ENCODE data around the gene FNDC3B. TPM values are rescaled to one million over a fixed set of nuclear protein-coding genes. Genes with fewer than 3 reads are reported as not detected.

Gene FNDC3B
- total RNA-seq, 2 donors from 2014 or later = 17.6 to 17.9 TPM

GRCh38 chr3:172159962-172160538, 120.7 kb downstream of the FNDC3B start:
- no peak overlapping the region for H3K4me3 Mint-ChIP-seq
- peaks cover 11% of the 10 kb centered on the region for H3K4me1 Mint-ChIP-seq
- H3K9me3 Mint-ChIP-seq = no peaks in the 10 kb centered on the region
- H3K27me3 Mint-ChIP-seq = no peaks in the 10 kb centered on the region
- ATAC-seq (replicated peaks) = no peak
- no peak overlapping the region for H3K27ac Mint-ChIP-seq
- H3K36me3 Mint-ChIP-seq (ENCODE audit: low read depth) = no peaks in the 10 kb centered on the region

- no peaks in the 10 kb centered on the region for H3K9me3 Mint-ChIP-seq
- no peak overlapping the region for H3K4me3 Mint-ChIP-seq
- H3K27me3 Mint-ChIP-seq = no peaks in the 10 kb centered on the region
- no peak overlapping the region for H3K27ac Mint-ChIP-seq
- peaks cover 5% of the 10 kb centered on the region for H3K4me1 Mint-ChIP-seq
- no peak for ATAC-seq (replicated peaks)
- no peaks in the 10 kb centered on the region for H3K36me3 Mint-ChIP-seq (ENCODE audit: low read depth)
Observed at GRCh38 chr3:172161133-172161789, 121.9 kb downstream of the FNDC3B start.

GRCh38 chr3:172161959-172162358, 122.6 kb downstream of the FNDC3B start:
- Mint-ChIP-seq H3K4me1 (peaks cover 5% of the 10 kb centered on the region), H3K9me3 (no peaks in the 10 kb centered on the region), H3K4me3 (no peak overlapping the region), H3K27me3 (no peaks in the 10 kb centered on the region), H3K27ac (no peak overlapping the region), H3K36me3 (ENCODE audit: low read depth) (no peaks in the 10 kb centered on the region)
- no peak for ATAC-seq (replicated peaks)

GRCh38 chr3:172163320-172163719, 123.9 kb downstream of the FNDC3B start:
- H3K27me3 Mint-ChIP-seq = no peaks in the 10 kb centered on the region
- no peak for ATAC-seq (replicated peaks)
- no peaks in the 10 kb centered on the region for H3K9me3 Mint-ChIP-seq
- no peak overlapping the region for H3K27ac Mint-ChIP-seq
- peaks cover 3% of the 10 kb centered on the region for H3K4me1 Mint-ChIP-seq
- no peak overlapping the region for H3K4me3 Mint-ChIP-seq
- H3K36me3 Mint-ChIP-seq (ENCODE audit: low read depth) = no peaks in the 10 kb centered on the region

GRCh38 chr3:172164620-172165362, 125.4 kb downstream of the FNDC3B start:
- Mint-ChIP-seq H3K36me3 (ENCODE audit: low read depth) (no peaks in the 10 kb centered on the region), H3K9me3 (no peaks in the 10 kb centered on the region), H3K4me3 (no peak overlapping the region), H3K27me3 (no peaks in the 10 kb centered on the region), H3K27ac (no peak overlapping the region), H3K4me1 (peaks cover 5% of the 10 kb centered on the region)
- ATAC-seq (replicated peaks) = no peak

GRCh38 chr3:172166261-172166660, 126.9 kb downstream of the FNDC3B start:
- peaks cover 5% of the 10 kb centered on the region for H3K4me1 Mint-ChIP-seq
- no peaks in the 10 kb centered on the region for H3K36me3 Mint-ChIP-seq (ENCODE audit: low read depth)

GRCh38 chr3:172166890-172167289, 127.5 kb downstream of the FNDC3B start:
- no peaks in the 10 kb centered on the region for H3K36me3 Mint-ChIP-seq (ENCODE audit: low read depth)
- peaks cover 5% of the 10 kb centered on the region for H3K4me1 Mint-ChIP-seq
- H3K9me3 Mint-ChIP-seq = no peaks in the 10 kb centered on the region
- no peak for ATAC-seq (replicated peaks)
- no peak overlapping the region for H3K4me3 Mint-ChIP-seq
- H3K27me3 Mint-ChIP-seq = no peaks in the 10 kb centered on the region
- H3K27ac Mint-ChIP-seq = no peak overlapping the region

More at GRCh38 chr3:172166261-172166660, 126.9 kb downstream of the FNDC3B start:
- no peak for ATAC-seq (replicated peaks)
- H3K9me3 Mint-ChIP-seq = no peaks in the 10 kb centered on the region
- H3K27me3 Mint-ChIP-seq = no peaks in the 10 kb centered on the region
- H3K4me3 Mint-ChIP-seq = no peak overlapping the region
- no peak overlapping the region for H3K27ac Mint-ChIP-seq

GRCh38 chr3:172167892-172168648, 128.7 kb downstream of the FNDC3B start:
- H3K4me3 Mint-ChIP-seq = no peak overlapping the region
- no peaks in the 10 kb centered on the region for H3K36me3 Mint-ChIP-seq (ENCODE audit: low read depth)
- no peaks in the 10 kb centered on the region for H3K9me3 Mint-ChIP-seq
- no peaks in the 10 kb centered on the region for H3K27me3 Mint-ChIP-seq
- peaks cover 8% of the 10 kb centered on the region for H3K4me1 Mint-ChIP-seq
- no peak for ATAC-seq (replicated peaks)
- no peak overlapping the region for H3K27ac Mint-ChIP-seq

- H3K4me1 Mint-ChIP-seq = peaks cover 13% of the 10 kb centered on the region
- H3K9me3 Mint-ChIP-seq = no peaks in the 10 kb centered on the region
- H3K36me3 Mint-ChIP-seq (ENCODE audit: low read depth) = no peaks in the 10 kb centered on the region
- no peaks in the 10 kb centered on the region for H3K27me3 Mint-ChIP-seq
- ATAC-seq (replicated peaks) = no peak
- no peak overlapping the region for H3K4me3 Mint-ChIP-seq
- H3K27ac Mint-ChIP-seq = no peak overlapping the region
Observed at GRCh38 chr3:172170073-172170709, 130.8 kb downstream of the FNDC3B start.

- H3K27ac Mint-ChIP-seq = no peak overlapping the region
- no peak overlapping the region for H3K4me3 Mint-ChIP-seq
- peaks cover 13% of the 10 kb centered on the region for H3K4me1 Mint-ChIP-seq
- no peaks in the 10 kb centered on the region for H3K36me3 Mint-ChIP-seq (ENCODE audit: low read depth)
- ATAC-seq (replicated peaks) = no peak
- no peaks in the 10 kb centered on the region for H3K27me3 Mint-ChIP-seq
- no peaks in the 10 kb centered on the region for H3K9me3 Mint-ChIP-seq
Observed at GRCh38 chr3:172170841-172171240, 131.5 kb downstream of the FNDC3B start.

- no peak for ATAC-seq (replicated peaks)
- no peaks in the 10 kb centered on the region for H3K27me3 Mint-ChIP-seq
- peaks cover 13% of the 10 kb centered on the region for H3K4me1 Mint-ChIP-seq
- H3K4me3 Mint-ChIP-seq = no peak overlapping the region
- H3K9me3 Mint-ChIP-seq = no peaks in the 10 kb centered on the region
- H3K36me3 Mint-ChIP-seq (ENCODE audit: low read depth) = no peaks in the 10 kb centered on the region
- no peak overlapping the region for H3K27ac Mint-ChIP-seq
Observed at GRCh38 chr3:172171396-172172075, 132.2 kb downstream of the FNDC3B start.

- Mint-ChIP-seq H3K36me3 (ENCODE audit: low read depth) (no peaks in the 10 kb centered on the region), H3K27ac (peak overlapping the region; percentile 20), H3K4me1 (peaks cover 13% of the 10 kb centered on the region), H3K9me3 (no peaks in the 10 kb centered on the region), H3K27me3 (no peaks in the 10 kb centered on the region), H3K4me3 (no peak overlapping the region)
- ATAC-seq (replicated peaks) = peak; percentile 80
Observed at GRCh38 chr3:172173316-172174254, 134.2 kb downstream of the FNDC3B start.
